ENCODE results near the gene NFIB. TPM values are rescaled to one million over a fixed set of nuclear protein-coding genes. Genes with fewer than 3 reads are reported as not detected.

The NFIB gene
- total and polyA plus RNA-seq, 2 of the 13 experiments (the other 11 are each of a cell fraction or from before 2014, with no cell fraction given): 0.98 to 4.6 TPM

- Histone ChIP-seq H3K4me3 (replicated peaks in 1 of 3; ENCODE audit: insufficient read depth in 1 of 3, low read depth in 2 of 3, low read length in 3 of 3) (no peak overlapping the region), H3K27me3 (ENCODE audit: control insufficient read depth in 1 of 2, insufficient read depth in 2 of 2, low read length in 2 of 2) (no peaks in the 10 kb centered on the region), H3K9ac (ENCODE audit: insufficient read depth, low read depth, low read length) (no peak overlapping the region), H3K9me3 (ENCODE audit: low read length) (no peaks in the 10 kb centered on the region), H3K4me2 (ENCODE audit: low read depth, low read length) (no peak overlapping the region), H2AFZ (ENCODE audit: low read length) (no peak overlapping the region), H3K27ac (ENCODE audit: extremely low read length, insufficient read depth, low read length) (no peak overlapping the region), H3K4me1 (ENCODE audit: insufficient read depth, low read length) (peaks cover 32% of the 10 kb centered on the region), H3K36me3 (replicated peaks in 1 of 2; ENCODE audit: control insufficient read depth in 1 of 2, insufficient read depth in 2 of 2, low read length in 2 of 2) (no peaks in the 10 kb centered on the region), H4K20me1 (ENCODE audit: insufficient read depth, low read length) (no peaks in the 10 kb centered on the region), H3K79me2 (ENCODE audit: insufficient read depth, low read length) (no peaks in the 10 kb centered on the region)
- CTCF ChIA-PET (ENCODE audit: low intra/inter-chr PET ratio, low total read pairs): no interaction called here
- ATAC-seq (no peak), FAIRE-seq (no peak), DNase-seq (ENCODE audit: low spot score) (no peak)
- in situ Hi-C loops (cut with HindIII; ENCODE audit: extremely low pct_ligation_motif_present, low pct_unique_long_range_greater_than_20kb) (loop anchor here (25.0 kb wide), 1 partner anchor 106 kb away; no protein-coding TSS in a partner anchor), intact Hi-C loops (cut with micrococcal nuclease; ENCODE audit: unreplicated experiment) (no loop called here)
- POLR2A ChIA-PET: no interaction called here
- BruUV-seq (replicated peaks): no TSS peak
- 55% methylated on average over 1 of the region's 1 CpG for WGBS (ENCODE audit: low lambda C conversion rate)
- TF ChIP-seq ZNF138 (CRISPR knock-in tag; IDR thresholded peaks at IDR 0.05; ENCODE audit: low read depth): no peak
- TF ChIP-seq, protein P1, sequence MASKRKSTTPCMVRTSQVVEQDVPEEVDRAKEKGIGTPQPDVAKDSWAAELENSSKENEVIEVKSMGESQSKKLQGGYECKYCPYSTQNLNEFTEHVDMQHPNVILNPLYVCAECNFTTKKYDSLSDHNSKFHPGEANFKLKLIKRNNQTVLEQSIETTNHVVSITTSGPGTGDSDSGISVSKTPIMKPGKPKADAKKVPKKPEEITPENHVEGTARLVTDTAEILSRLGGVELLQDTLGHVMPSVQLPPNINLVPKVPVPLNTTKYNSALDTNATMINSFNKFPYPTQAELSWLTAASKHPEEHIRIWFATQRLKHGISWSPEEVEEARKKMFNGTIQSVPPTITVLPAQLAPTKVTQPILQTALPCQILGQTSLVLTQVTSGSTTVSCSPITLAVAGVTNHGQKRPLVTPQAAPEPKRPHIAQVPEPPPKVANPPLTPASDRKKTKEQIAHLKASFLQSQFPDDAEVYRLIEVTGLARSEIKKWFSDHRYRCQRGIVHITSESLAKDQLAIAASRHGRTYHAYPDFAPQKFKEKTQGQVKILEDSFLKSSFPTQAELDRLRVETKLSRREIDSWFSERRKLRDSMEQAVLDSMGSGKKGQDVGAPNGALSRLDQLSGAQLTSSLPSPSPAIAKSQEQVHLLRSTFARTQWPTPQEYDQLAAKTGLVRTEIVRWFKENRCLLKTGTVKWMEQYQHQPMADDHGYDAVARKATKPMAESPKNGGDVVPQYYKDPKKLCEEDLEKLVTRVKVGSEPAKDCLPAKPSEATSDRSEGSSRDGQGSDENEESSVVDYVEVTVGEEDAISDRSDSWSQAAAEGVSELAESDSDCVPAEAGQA (IDR thresholded peaks at IDR 0.05; ENCODE audit: low read depth): no peak
- TF ChIP-seq, protein P1 (CRISPR knock-in tag; IDR thresholded peaks at IDR 0.05; ENCODE audit: borderline replicate concordance): no peak
- no peak for TF ChIP-seq CEBPZ (IDR thresholded peaks at IDR 0.05; ENCODE audit: low read length)
- no peak for TF ChIP-seq KLF16 (CRISPR knock-in tag; IDR thresholded peaks at IDR 0.05)
- TF ChIP-seq, protein P2, sequence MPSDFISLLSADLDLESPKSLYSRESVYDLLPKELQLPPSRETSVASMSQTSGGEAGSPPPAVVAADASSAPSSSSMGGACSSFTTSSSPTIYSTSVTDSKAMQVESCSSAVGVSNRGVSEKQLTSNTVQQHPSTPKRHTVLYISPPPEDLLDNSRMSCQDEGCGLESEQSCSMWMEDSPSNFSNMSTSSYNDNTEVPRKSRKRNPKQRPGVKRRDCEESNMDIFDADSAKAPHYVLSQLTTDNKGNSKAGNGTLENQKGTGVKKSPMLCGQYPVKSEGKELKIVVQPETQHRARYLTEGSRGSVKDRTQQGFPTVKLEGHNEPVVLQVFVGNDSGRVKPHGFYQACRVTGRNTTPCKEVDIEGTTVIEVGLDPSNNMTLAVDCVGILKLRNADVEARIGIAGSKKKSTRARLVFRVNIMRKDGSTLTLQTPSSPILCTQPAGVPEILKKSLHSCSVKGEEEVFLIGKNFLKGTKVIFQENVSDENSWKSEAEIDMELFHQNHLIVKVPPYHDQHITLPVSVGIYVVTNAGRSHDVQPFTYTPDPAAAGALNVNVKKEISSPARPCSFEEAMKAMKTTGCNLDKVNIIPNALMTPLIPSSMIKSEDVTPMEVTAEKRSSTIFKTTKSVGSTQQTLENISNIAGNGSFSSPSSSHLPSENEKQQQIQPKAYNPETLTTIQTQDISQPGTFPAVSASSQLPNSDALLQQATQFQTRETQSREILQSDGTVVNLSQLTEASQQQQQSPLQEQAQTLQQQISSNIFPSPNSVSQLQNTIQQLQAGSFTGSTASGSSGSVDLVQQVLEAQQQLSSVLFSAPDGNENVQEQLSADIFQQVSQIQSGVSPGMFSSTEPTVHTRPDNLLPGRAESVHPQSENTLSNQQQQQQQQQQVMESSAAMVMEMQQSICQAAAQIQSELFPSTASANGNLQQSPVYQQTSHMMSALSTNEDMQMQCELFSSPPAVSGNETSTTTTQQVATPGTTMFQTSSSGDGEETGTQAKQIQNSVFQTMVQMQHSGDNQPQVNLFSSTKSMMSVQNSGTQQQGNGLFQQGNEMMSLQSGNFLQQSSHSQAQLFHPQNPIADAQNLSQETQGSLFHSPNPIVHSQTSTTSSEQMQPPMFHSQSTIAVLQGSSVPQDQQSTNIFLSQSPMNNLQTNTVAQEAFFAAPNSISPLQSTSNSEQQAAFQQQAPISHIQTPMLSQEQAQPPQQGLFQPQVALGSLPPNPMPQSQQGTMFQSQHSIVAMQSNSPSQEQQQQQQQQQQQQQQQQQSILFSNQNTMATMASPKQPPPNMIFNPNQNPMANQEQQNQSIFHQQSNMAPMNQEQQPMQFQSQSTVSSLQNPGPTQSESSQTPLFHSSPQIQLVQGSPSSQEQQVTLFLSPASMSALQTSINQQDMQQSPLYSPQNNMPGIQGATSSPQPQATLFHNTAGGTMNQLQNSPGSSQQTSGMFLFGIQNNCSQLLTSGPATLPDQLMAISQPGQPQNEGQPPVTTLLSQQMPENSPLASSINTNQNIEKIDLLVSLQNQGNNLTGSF (CRISPR knock-in tag; IDR thresholded peaks at IDR 0.05): no peak
- no peak for TF ChIP-seq ZMYM3 (CRISPR knock-in tag; IDR thresholded peaks at IDR 0.05)
- TF ChIP-seq ZNF317 (CRISPR knock-in tag; IDR thresholded peaks at IDR 0.05): no peak
- no peak for TF ChIP-seq HMG20A (CRISPR knock-in tag; IDR thresholded peaks at IDR 0.05; ENCODE audit: borderline replicate concordance)
Observed at GRCh38 chr9:14281136-14281795, 32.7 kb downstream of the NFIB start.

All from HepG2 (cell line).